ENCODE measurements around the gene RNF208. TPM values are rescaled to one million over a fixed set of nuclear protein-coding genes. Genes with fewer than 3 reads are reported as not detected.

RNF208 gene
- total RNA-seq, 2 experiments from 2014 or later: 6.0 to 7.1 TPM

DNA sequence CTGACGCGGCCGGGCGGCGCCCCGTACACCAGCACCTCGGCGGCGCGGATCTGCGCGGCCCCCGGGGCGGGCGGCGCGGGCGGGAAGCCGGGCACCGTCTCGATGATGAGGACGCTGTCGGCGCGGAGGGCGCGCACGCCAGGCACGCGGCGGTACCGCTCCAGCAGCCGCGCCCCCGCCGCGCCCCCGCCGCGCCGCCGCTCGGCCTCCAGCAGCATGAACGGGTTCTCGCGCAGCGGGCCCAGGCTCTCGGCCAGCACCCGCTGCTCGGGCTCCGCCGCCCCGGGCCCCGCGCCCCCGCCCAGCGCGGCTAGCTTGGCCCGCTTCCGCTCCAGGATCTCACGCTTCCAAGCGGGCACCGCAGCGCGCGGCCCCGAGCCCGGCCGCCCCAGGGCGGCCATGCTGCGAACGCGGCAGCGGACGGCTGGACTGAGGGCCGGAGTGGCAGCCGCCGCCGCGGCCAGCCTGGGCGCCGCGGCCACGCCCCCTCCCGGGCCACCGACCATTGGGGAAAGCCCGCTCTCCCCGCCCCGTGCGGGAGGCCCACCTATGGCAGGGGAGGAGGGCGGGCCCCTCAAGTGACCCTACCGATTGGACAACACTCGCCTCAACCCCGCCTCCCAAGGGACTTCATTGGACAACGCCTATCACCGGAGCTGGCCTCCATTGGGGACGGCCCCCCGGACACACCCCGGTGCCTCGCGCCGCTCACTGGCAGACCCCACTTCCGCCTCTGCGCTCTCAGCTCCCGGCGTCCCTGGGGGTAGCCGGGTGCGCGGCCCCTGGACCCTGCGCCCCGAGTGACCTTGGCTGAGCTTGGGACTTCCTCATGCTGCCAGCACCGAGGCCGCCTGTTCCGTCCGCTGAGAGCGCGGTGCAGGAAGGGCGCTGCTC, 21.5 kb downstream of the RNF208 start, which contains the start of gene TPRN:
Gene TPRN (minus strand): TSS at position 431 of the 894 bp plus-strand sequence. CDS start 30 bp downstream, at position 401.
- Mint-ChIP-seq H3K4me3 (peak within 1 kb of the TSS; percentile 78), H3K36me3 (no peaks in the 10 kb centered on the region), H3K9me3 (no peaks in the 10 kb centered on the region), H3K4me1 (peaks cover 32% of the 10 kb centered on the region), H3K27me3 (no peaks in the 10 kb centered on the region), H3K27ac (peak within 1 kb of the TSS; percentile 76)
- DNase-seq: peak; percentile 99

DNA sequence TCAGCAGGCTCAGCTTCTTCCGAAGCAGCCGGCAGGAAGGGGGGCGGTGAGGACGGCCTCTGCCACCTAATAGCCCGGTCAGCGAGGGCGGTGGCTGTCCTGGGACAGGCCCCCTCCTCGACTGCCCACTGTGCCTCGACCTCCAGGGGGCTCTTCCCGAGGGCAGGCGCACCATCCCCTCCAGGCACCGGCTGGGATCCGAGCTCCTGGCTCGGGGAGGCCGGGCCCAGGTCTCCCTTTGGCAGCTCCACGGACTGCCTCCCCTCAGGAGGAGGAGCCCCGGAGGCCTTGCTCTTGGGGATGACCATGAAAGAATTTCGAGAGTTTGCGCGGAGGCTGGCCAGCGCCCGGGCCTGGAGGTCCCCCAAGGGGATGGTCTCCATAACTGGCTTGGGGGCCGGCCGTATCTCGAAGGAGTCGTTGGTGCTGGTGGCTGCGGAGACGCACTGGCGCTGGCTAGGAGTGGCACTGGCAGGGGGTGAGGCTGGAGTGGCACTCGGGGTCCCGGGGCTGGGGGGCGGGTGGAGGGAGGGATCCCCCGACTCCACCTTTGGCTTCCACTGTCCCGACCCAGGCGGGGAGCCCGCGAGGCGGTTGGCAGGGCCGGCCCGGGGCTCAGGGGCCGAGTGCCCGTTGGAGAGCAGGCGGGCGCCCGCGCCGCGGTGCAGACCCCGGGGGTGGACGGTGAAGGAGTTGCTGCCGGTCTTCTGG, 22.5 kb downstream of the RNF208 start:
- peaks cover 29% of the 10 kb centered on the region for H3K4me1 Mint-ChIP-seq
- H3K4me3 Mint-ChIP-seq: peak overlapping the region; percentile 75
- no peak for DNase-seq
- H3K36me3 Mint-ChIP-seq: no peaks in the 10 kb centered on the region
- H3K27me3 Mint-ChIP-seq: no peaks in the 10 kb centered on the region
- peak overlapping the region; percentile 25 for H3K27ac Mint-ChIP-seq
- H3K9me3 Mint-ChIP-seq: no peaks in the 10 kb centered on the region

DNA sequence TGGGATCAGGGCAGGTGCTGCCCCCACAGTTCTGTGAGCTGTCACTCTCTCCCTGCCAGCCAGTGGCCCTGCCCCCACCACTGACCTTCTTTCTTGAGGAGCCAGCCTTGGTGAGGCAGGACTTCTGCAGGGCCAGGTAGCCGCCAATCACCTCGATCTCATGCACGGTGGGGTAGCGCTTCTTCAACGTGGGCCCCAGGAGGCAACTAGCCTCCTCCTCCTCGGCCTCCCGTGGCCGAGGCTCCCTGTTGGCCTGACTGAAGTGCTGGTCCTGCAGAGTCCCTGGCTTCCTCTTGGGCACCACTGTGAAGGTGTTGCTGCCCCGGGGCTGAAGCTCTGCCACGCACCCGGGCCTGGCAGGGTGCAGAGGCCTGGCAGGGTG, 23.1 kb downstream of the RNF208 start:
- no peak overlapping the region for H3K4me3 Mint-ChIP-seq
- H3K27me3 Mint-ChIP-seq: no peaks in the 10 kb centered on the region
- no peaks in the 10 kb centered on the region for H3K9me3 Mint-ChIP-seq
- H3K4me1 Mint-ChIP-seq: peaks cover 22% of the 10 kb centered on the region
- no peak for DNase-seq
- H3K27ac Mint-ChIP-seq: no peak overlapping the region
- H3K36me3 Mint-ChIP-seq: no peaks in the 10 kb centered on the region

DNA sequence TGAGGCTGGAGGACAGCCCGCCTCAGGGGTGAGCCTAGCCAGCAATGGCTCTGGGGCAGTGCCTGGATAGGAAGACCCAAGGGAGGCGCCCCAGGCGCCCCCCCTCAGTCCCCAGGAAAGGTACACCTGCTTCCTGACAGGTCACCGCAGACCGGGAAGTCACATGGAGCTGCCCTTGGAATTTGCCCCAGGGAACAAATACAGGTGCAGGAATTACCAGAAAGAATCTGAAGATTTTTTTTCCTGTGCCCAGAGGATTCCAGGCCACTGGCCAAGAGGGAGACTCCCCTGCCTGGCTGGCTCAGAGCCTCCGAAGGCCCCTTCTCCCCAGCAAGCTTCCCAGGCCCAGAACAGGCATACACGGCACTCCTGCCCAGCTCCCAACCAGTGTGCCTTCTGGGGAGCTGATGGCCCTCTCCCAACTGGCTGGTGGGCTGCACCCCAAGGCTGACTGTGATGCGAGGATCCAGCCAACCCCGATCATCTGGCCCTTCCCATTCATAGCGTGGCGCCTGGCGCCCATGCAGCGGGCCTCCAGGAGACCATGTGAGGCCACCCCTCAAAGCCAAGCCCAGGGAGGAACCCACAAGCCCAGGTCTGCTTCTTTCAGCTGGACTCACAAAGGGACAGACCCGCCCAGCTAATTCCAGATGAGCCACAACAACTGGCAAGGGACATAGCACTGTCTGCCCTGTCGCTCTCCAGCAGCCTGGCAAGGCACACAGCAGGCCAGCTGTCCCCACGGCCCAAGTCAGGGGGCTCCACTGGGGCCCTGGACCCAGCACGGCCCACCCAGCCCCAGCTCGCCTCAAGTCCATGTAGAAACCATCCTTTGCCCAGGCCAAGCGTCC, 23.8 kb downstream of the RNF208 start:
- DNase-seq: no peak
- H3K27ac Mint-ChIP-seq: no peak overlapping the region
- H3K36me3 Mint-ChIP-seq: no peaks in the 10 kb centered on the region
- no peaks in the 10 kb centered on the region for H3K27me3 Mint-ChIP-seq
- H3K9me3 Mint-ChIP-seq: no peaks in the 10 kb centered on the region
- peaks cover 20% of the 10 kb centered on the region for H3K4me1 Mint-ChIP-seq
- H3K4me3 Mint-ChIP-seq: no peak overlapping the region

DNA sequence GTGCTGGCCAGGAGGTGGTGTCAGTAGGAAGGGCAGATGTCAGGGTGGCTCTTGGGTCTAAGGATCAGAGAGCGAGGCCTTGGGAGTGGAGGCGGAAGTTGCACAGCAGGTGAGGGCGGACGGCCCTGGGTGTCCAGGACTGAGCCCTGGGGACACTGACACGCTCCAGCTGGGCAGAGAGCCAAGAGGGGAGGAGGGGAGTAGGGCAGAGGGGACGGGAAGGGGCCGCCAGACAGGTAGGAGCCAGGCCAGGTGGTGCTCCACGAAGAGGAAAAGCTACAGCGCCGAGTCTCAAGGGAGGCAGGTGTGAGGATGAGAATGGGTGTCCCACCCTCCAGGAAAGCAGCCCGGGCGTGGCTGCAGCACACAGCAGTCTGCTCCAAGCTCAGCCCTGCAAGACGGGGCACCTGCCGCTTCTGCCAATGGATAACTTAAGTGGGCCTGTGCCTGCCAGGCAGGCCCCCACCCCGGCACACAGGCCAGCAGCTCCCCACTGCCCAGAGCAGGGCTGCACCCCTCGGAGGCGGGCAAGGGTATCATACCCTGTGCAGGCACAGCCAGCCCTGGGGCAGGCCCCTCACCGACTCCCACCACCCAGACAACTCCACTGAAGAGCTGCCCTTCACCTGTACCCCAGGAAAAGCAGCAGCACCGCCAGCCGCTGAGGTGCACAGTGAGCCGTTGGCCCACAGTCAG, 26.4 kb downstream of the RNF208 start:
- H3K4me3 Mint-ChIP-seq: no peak overlapping the region
- H3K9me3 Mint-ChIP-seq: no peaks in the 10 kb centered on the region
- no peaks in the 10 kb centered on the region for H3K36me3 Mint-ChIP-seq
- peak overlapping the region; percentile 39 for H3K27ac Mint-ChIP-seq
- peaks cover 9% of the 10 kb centered on the region for H3K4me1 Mint-ChIP-seq
- H3K27me3 Mint-ChIP-seq: no peaks in the 10 kb centered on the region
- DNase-seq: no peak

DNA sequence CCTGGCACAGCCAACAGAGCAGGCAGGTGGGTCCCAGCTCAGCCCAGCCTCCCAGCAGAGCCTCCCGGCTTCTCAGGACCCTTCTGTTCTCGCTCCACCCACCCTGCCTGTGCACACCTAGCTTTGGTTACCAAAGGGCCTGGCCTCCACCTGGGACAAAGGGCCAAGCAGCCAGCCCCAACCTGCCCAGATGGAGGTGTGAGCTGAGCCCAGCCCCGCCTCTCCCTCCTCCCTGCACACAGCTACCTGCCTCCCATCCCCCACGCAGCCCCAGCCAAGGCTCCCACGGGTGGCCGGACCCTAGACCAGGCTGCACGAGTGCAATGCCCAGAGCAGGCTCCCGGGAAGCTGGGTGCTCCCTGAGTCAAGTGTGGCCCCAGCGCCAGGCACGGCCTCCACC, 27.1 kb downstream of the RNF208 start:
- no peak for DNase-seq
- Mint-ChIP-seq H3K27ac (no peak overlapping the region), H3K36me3 (no peaks in the 10 kb centered on the region), H3K9me3 (no peaks in the 10 kb centered on the region), H3K4me3 (no peak overlapping the region), H3K27me3 (no peaks in the 10 kb centered on the region), H3K4me1 (peaks cover 9% of the 10 kb centered on the region)

DNA sequence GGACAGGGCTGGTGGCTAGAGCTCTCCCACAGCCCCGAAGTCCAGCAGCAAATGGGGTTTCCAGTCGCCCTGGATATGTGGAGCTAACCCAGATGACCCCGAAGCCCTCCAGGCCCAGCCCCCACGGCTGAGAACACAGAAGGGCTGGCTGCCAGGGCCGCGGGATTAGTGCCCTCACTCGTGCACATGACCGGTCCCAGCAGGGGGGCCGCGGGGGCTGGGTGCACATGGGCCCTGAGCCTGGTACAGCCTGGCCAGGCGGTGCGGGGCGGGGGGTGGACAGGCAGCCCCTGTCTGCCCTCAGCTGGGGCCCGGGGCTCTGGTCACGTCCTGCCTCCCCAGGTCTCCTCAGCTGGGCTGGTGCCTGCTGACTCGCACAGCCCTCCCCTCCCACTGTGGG, 27.7 kb downstream of the RNF208 start:
- no peak overlapping the region for H3K4me3 Mint-ChIP-seq

DNA sequence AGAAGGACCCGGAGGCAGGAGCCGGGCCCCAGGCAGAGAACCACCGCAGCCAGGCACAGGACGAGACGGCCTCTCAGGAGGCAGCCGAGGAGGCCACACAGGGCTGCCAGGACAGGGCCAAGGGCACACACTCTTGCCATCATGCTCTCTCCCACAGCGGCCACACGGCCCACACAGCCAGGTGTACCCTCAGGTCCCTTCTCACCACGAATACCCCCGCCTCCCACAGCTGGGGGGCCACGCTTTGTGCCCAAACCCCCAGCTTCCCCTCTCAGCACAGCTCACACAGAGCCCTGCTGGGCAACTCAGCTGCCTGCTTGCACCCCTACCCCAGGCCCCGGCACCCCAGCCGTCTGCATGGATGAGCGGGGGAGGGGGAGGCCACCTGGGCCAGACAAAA, 28.3 kb downstream of the RNF208 start:
- H3K27me3 Mint-ChIP-seq: no peaks in the 10 kb centered on the region
- no peak for DNase-seq
- no peak overlapping the region for H3K27ac Mint-ChIP-seq
- H3K4me1 Mint-ChIP-seq: peaks cover 11% of the 10 kb centered on the region
- H3K9me3 Mint-ChIP-seq: no peaks in the 10 kb centered on the region
- H3K36me3 Mint-ChIP-seq: peaks cover 4% of the 10 kb centered on the region
- H3K4me3 Mint-ChIP-seq: no peak overlapping the region

More for the DNA sequence above, 27.7 kb downstream of the RNF208 start:
- H3K27me3 Mint-ChIP-seq: no peaks in the 10 kb centered on the region
- H3K4me1 Mint-ChIP-seq: peaks cover 10% of the 10 kb centered on the region
- H3K36me3 Mint-ChIP-seq: peaks cover 2% of the 10 kb centered on the region
- no peaks in the 10 kb centered on the region for H3K9me3 Mint-ChIP-seq
- no peak for DNase-seq
- no peak overlapping the region for H3K27ac Mint-ChIP-seq

DNA sequence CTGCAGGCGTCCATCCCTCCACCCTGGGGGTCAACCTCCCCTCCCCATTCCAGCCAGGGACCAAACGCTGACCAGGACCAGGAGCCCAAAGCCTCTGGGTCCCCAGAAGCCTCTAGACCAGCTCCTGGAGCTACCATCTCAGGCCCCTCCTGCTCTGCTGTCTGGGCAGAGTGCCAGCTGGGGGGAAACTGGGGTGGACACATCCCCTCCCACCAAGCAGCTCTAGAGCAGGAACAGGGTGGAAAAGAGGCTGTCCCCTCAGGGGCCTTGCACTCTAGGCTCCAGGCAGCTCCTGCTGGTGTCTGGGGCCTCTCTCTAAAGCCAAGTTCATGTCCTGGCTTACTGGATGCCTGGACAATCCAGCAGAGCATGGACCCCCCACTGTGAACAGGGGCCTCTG, 29.2 kb downstream of the RNF208 start:
- Mint-ChIP-seq H3K4me3 (no peak overlapping the region), H3K36me3 (peaks cover 4% of the 10 kb centered on the region), H3K27me3 (no peaks in the 10 kb centered on the region), H3K4me1 (peaks cover 11% of the 10 kb centered on the region), H3K9me3 (no peaks in the 10 kb centered on the region), H3K27ac (no peak overlapping the region)
- DNase-seq: no peak

DNA sequence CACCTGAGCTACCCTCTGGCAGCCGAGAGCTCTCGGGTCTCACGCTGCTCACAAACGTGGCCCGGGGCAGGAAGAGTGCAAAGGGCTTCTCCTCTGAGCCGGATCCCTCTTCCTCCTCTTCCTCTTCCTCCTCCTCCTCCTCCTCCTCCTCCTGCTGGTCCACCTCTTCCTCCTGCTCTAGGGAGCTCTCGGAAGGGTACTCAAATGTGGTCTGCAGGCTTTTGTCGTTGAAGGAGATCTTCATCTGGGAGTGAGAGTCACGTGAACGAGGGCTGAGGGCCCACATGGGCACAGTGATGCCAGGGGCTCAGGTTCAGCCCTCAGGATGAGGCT, 29.6 kb downstream of the RNF208 start:
- H3K4me3 Mint-ChIP-seq: no peak overlapping the region
- DNase-seq: no peak
- peaks cover 15% of the 10 kb centered on the region for H3K4me1 Mint-ChIP-seq
- H3K27me3 Mint-ChIP-seq: no peaks in the 10 kb centered on the region
- no peak overlapping the region for H3K27ac Mint-ChIP-seq
- H3K9me3 Mint-ChIP-seq: no peaks in the 10 kb centered on the region
- H3K36me3 Mint-ChIP-seq: peaks cover 8% of the 10 kb centered on the region

DNA sequence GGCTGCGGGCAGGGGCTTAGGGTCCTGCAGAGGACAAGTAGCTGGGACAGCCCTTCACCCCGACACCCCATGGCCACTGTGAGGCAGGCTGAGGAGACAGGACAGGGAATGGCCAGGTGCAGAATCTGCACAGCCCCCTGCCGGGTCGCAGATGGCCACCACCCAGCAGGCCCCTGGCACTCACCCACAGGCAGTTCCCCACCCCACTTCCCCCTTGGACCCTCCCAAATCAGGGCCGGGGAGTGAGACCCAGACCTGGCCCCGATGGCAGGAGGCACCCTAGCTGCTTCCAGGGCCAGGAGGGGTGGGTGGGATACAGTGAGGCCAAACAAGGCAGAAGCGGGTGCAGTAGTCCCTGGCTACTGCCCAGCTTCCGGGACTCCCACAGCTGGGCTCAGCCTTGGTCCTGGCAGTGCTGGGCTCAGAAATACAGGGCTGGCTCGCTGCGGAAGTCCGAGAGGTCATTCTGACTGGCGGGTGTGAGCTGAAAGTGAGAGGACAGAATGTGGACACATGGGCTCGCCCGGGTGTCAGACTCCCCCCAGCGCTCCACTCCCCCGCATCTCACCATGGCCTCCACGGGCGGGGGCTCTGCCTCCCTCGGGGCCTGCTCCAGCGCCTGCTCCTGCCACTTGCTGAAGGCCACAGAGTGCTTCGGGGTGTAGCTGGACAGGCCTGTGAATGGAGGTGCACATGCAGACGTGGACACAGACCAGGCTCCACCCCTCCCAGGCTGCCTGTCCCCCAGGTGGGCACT, 30.2 kb downstream of the RNF208 start:
- H3K36me3 Mint-ChIP-seq: peaks cover 8% of the 10 kb centered on the region
- H3K27ac Mint-ChIP-seq: no peak overlapping the region
- no peaks in the 10 kb centered on the region for H3K27me3 Mint-ChIP-seq
- H3K9me3 Mint-ChIP-seq: no peaks in the 10 kb centered on the region
- no peak overlapping the region for H3K4me3 Mint-ChIP-seq
- peaks cover 19% of the 10 kb centered on the region for H3K4me1 Mint-ChIP-seq
- DNase-seq: no peak

DNA sequence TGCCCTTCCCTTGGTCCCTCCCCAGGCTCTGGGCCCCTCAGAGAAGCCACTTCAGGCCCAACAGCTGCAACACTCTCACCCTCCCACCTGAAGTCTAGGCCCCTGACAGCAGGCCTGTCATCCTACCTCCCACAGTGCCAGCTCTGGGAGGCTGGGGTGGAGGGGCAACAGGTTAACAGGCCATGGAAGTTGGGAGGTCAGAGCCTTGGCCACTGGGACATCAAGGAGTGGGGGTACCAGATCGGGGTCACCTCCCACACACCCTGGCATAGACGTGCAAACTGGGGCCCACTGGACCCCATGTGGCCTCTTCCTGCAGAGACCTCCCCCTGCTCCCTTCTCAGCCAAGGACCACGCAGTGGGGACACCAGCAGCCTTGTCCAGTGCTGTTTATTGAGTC, 30.8 kb downstream of the RNF208 start:
- Mint-ChIP-seq H3K4me3 (no peak overlapping the region), H3K4me1 (peaks cover 22% of the 10 kb centered on the region), H3K9me3 (no peaks in the 10 kb centered on the region), H3K27ac (no peak overlapping the region), H3K36me3 (peaks cover 8% of the 10 kb centered on the region), H3K27me3 (no peaks in the 10 kb centered on the region)
- DNase-seq: no peak

DNA sequence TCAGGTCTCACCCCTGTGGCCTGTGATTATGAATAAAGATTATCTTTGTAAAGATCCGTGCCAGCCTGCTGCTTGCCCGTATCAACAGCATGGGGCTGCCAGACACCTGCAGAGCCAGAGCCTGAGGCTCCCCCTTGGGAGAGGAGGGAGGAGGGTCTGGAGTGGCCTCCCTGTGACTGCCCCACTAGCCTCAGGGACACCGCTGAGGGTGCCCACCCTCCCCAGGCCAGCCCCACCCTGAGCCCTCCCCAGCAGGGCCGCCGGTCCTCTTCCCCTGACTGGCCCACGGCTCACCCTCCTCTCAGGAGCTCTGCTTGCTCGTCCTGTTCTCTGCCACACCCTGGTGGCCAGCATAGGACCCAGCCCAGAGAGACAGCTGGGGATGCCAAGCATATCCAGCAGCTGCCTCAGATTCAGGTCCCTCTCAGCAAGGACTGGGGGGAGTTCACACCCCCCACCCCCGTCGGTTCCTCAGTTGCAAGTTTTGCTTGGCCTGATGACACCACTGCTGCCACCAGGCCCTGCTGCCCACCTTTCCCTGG, 31.7 kb downstream of the RNF208 start:
- H3K36me3 Mint-ChIP-seq: peaks cover 8% of the 10 kb centered on the region
- peaks cover 22% of the 10 kb centered on the region for H3K4me1 Mint-ChIP-seq
- no peaks in the 10 kb centered on the region for H3K9me3 Mint-ChIP-seq
- DNase-seq: no peak
- peak overlapping the region; percentile 65 for H3K4me3 Mint-ChIP-seq
- no peaks in the 10 kb centered on the region for H3K27me3 Mint-ChIP-seq
- H3K27ac Mint-ChIP-seq: no peak overlapping the region

All from activated naive CD8-positive, alpha-beta T cell treated with anti-CD3 and anti-CD28 coated beads for 36 hours (primary cell).